Esophagus muscularis mucosa (tissue), 4 donors: ENCODE results near the gene BCS1L. TPM values are rescaled to one million over a fixed set of nuclear protein-coding genes. Genes with fewer than 3 reads are reported as not detected.
"Not testable (repeated sequence)": the region's sequence is repeated elsewhere in the genome, so short reads cannot be mapped to it uniquely, and the experiment has no call there.

Source experiments
- DNase-seq: peaks from one replicate; pipeline ENCODE4 v3.0.0-alpha.2; 2017; ENCODE audit errors: extremely low spot score
- H3K27ac ChIP-seq, 4 donors: fragments of 200-600 bp; sonication (generic); replicated peaks in 1 of 4; 1 replicate in 3 of 4; 2 replicates in 1 of 4; pipeline ENCODE4 v1.5.1; 2016 to 2019; ENCODE audit warnings: mild to moderate bottlenecking in 1 of 4
- H3K27me3 ChIP-seq, 4 donors: fragments of 200-600 bp; sonication (generic); one replicate each; pipeline versions ENCODE4 v1.5.1 to v1.6.0; 2016 to 2019
- H3K36me3 ChIP-seq, 4 donors: fragments of 200-600 bp; sonication (generic); one replicate each; pipeline ENCODE4 v1.5.1; 2016 to 2019
- H3K4me1 ChIP-seq, 4 donors: fragments of 200-600 bp; sonication (generic); one replicate each; pipeline ENCODE4 v1.5.1; 2016 to 2019
- H3K4me3 ChIP-seq, 4 donors: fragments of 200-600 bp; sonication (generic); 1 replicate in 2 of 4; 2 replicates in 2 of 4; pipeline ENCODE4 v1.5.1; 2016 to 2019; ENCODE audit warnings: mild to moderate bottlenecking in 4 of 4, moderate library complexity in 1 of 4
- H3K9me3 ChIP-seq, 4 donors: fragments of 200-600 bp; sonication (generic); 1 replicate in 3 of 4; 2 replicates in 1 of 4; pipeline ENCODE4 v1.5.1; 2016 to 2019
- CTCF ChIP-seq, 3 experiments: fragments of 200-600 bp in 2 of 3; fragments of 450-650 bp in 1 of 3; sonication (generic) in 2 of 3; IDR thresholded peaks; one replicate each; pipeline ENCODE4 v1.5.1; 2017 to 2019; ENCODE audit warnings: antibody characterized with exemption in 3 of 3, mild to moderate bottlenecking in 2 of 3, moderate library complexity in 1 of 3
- EP300 ChIP-seq: sonication (generic); formaldehyde crosslinking; IDR thresholded peaks from one replicate; pipeline ENCODE4 v1.6.1; 2017; ENCODE audit warnings: antibody characterized with exemption
- POLR2A ChIP-seq: fragments of 450-650 bp; IDR thresholded peaks from one replicate; pipeline ENCODE4 v1.6.1; 2017; ENCODE audit warnings: antibody characterized with exemption, moderate library complexity, mild to moderate bottlenecking, low read depth
- POLR2AphosphoS5 ChIP-seq, 2 donors: sonication (generic); formaldehyde crosslinking; IDR thresholded peaks; one replicate each; pipeline ENCODE4 v1.6.1; 2017; ENCODE audit warnings: antibody characterized with exemption in 2 of 2
- WGBS: methylation state at CpG from one replicate; pipeline ENCODE4 v1.1.5; 2018; 5-methylcytosine and 5-hydroxymethylcytosine counted together
- intact Hi-C: fragments of 100-400 bp; cut with DNase I; formaldehyde crosslinking; loops from one replicate; pipeline ENCODE4 v1.15.1; 2023
- total RNA-seq, 4 donors: library from RNA; depleted of rRNA; stranded (reverse); fragments of >200 nt; gene quantifications; one replicate each; pipeline versions ENCODE4 v1.1.0 to v1.2.1, GENCODE V29; 2016

Gene BCS1L
- total RNA-seq, 4 donors from 2014 or later = 21.3 to 27.3 (median 25.6) TPM

DNA sequence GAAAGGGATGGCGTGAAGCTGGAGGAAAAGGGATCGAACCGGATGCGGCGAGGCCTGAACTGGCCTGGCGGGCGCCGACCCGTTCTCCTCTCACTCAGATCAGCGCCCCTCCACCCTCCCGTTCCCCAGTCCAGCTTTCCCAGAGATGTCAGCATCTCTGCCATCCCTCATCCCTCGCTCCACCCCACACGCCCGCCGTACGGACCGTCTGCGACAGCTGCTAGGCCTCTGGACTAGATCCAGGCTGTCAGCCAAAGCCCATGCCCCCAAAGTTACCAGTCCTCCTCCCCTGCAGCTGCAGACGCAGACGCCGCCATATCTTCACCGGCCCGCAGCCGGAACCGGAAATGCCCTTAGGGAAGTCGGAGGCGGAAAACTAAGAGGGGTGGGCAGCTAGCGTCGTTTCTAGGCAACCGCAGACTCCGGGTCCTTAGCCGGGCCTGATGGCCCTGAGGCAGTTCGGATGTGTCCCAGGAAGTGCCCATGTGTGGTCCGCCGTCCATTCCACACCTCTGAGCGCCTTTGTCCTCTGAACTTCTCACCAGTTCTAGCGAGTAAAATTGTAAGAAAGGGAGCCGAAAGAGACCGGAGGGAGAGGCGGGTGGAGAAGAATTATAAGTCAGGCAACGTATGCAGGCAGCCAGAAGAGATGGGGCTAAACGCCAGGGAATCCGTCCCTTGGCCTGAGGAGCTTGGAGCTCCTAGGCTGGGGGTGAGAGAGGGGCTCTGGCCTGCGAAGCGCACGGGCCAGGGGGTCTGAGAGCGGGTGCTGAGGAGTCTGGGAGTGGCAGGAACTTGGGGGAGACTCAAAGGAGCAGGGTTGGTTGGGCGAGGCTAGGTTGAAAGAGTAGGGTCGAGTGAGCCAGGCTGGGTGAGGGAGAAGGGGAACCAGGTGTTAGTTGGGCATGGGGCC is 12.4 kb downstream of the BCS1L start, which contains the start of the genes RNF25 and STK36:
Gene RNF25, minus strand, starts transcription at position 349 of the 913 bp plus-strand sequence. Its CDS starts 32 bp downstream, at position 317.
Gene STK36, plus strand, starts transcription at position 433 of the 913 bp plus-strand sequence. CDS start 744 bp downstream, outside the sequence.
- H3K27me3 ChIP-seq = no peaks in the 10 kb centered on the region
- H3K27ac ChIP-seq = peak within 1 kb of the TSS; percentile 77 to 85 (median 80)
- no peaks in the 10 kb centered on the region for H3K9me3 ChIP-seq
- peak; percentile 96 for DNase-seq
- intact Hi-C loops = no loop called here
- WGBS = under 1% methylated on average over 43 of the region's 49 CpGs
- peaks cover 13 to 43% (median 31%) of the 10 kb centered on the region in 4 donors for H3K36me3 ChIP-seq
- peak within 1 kb of the TSS; percentile 62 to 93 (median 78) for H3K4me3 ChIP-seq
- peaks cover 16 to 22% (median 20%) of the 10 kb centered on the region in 4 donors for H3K4me1 ChIP-seq
- TF ChIP-seq POLR2AphosphoS5 (IDR thresholded peaks at IDR 0.05) (peak; percentile 85 to 94), EP300 (no peak), POLR2A (peak; percentile 37)

- DNase-seq = no peak
- Histone ChIP-seq H3K9me3 (no peaks in the 10 kb centered on the region), H3K27me3 (no peaks in the 10 kb centered on the region), H3K4me1 (no peaks in the 10 kb centered on the region), H3K4me3 (no peak overlapping the region), H3K27ac (no peak overlapping the region), H3K36me3 (peaks cover 16 to 75% (median 41%) of the 10 kb centered on the region in 4 donors)
- 70% methylated on average over 4 of the region's 4 CpGs for WGBS
- TF ChIP-seq POLR2AphosphoS5 (IDR thresholded peaks at IDR 0.05) (no peak), POLR2A (no peak), EP300 (no peak), CTCF (IDR thresholded peaks at IDR 0.05) (no peak)
- intact Hi-C loops = no loop called here
Observed at GRCh38 chr2:218679119-218679518, 19.6 kb downstream of the BCS1L start.

DNA sequence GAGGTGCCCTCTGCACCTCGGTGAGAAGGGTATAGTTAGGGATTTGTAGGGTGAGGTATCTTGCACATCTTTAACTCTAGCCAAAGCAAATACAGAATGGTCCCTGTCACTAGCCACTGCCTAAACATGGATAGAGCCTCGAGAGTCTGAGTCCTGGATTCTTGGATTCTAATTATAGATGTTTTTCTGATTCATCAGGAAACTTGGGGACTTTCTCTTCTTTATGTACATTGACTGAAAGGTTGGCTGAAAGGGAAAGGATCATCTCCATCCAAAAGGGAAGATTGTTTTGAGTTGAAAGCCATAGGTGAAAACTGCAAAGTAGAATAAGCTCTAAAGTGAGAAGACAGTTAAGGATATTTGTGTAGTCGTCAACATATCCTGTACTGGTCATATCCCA is 20.6 kb downstream of the BCS1L start:
- 73% methylated on average over 3 of the region's 3 CpGs for WGBS
- TF ChIP-seq POLR2AphosphoS5 (IDR thresholded peaks at IDR 0.05) = no peak
- no peak for TF ChIP-seq CTCF (IDR thresholded peaks at IDR 0.05)
- no peak for TF ChIP-seq POLR2A
- no peak for TF ChIP-seq EP300
- no peaks in the 10 kb centered on the region for H3K9me3 ChIP-seq
- H3K4me1 ChIP-seq = no peaks in the 10 kb centered on the region
- no peak overlapping the region for H3K27ac ChIP-seq
- intact Hi-C loops = no loop called here
- H3K36me3 ChIP-seq = peaks cover 16 to 79% (median 44%) of the 10 kb centered on the region in 4 donors
- no peaks in the 10 kb centered on the region for H3K27me3 ChIP-seq
- DNase-seq = no peak
- no peak overlapping the region for H3K4me3 ChIP-seq

DNA sequence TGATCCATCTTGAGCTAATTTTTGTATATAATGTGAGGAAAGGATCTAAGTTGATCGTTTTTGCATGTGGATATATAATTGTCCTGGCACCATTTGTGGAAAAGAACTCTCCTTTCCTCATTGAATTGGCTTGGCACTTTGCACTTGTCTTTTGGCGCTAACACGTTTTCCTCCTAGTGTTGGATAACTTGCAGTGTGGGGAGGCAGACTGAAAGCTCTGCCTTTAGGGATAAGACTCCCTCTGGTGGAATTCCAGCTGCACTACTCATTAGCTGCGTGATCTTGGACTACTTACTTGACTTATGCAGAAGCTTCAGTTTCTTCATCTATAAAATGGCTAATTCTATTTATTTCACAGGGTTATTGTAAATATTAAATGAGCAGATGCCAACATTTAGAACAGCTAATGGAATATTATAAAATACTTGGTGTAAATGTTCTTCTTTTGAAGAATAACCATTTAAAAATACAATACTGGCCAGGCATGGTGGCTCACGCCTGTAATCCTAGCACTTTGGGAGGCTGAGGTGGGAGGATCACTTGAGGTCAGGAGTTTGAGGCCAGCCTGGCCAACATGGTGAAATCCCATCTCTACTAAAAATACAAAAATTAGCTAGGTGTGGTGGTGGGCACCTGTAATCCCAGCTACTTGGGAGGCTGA is 28.0 kb downstream of the BCS1L start:
- H3K27me3 ChIP-seq, H3K4me1 ChIP-seq, H3K27ac ChIP-seq, H3K4me3 ChIP-seq, DNase-seq, intact Hi-C loops, H3K9me3 ChIP-seq: not testable (repeated sequence)
- TF ChIP-seq CTCF (IDR thresholded peaks at IDR 0.05) (peak; percentile 72 to 90 (median 79)), POLR2AphosphoS5 (IDR thresholded peaks at IDR 0.05) (peak in 1 of 2 donors; percentile 57)
- WGBS = 22% methylated on average over 5 of the region's 5 CpGs
- peaks cover 3 to 52% (median 36%) of the 10 kb centered on the region in 4 donors for H3K36me3 ChIP-seq

DNA sequence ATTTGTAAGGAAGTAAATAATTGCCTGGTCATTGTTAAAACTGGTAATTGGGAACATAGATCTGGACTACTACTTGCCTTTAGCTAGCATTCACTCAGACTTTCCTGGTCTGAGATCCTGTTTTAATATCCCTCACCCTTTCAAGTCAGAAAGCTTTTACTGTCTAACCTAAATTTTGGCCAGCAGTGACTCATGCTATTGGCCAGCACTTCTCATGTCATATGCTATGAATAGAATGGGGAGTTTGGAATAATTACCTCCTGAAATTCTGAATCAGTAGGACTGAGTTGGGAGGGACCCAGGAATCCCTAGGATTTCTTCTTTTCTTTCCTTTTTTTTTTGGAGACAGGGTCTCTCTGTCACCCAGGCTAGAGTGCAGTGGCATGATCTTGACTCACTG is 31.8 kb downstream of the BCS1L start:
- Histone ChIP-seq H3K27me3 (no peaks in the 10 kb centered on the region), H3K27ac (no peak overlapping the region), H3K9me3 (no peaks in the 10 kb centered on the region), H3K36me3 (peaks cover 21 to 75% (median 54%) of the 10 kb centered on the region in 4 donors), H3K4me1 (no peaks in the 10 kb centered on the region), H3K4me3 (no peak overlapping the region)
- intact Hi-C loops = no loop called here
- DNase-seq = no peak
- TF ChIP-seq CTCF (IDR thresholded peaks at IDR 0.05) = no peak
- TF ChIP-seq EP300 = no peak
- no peak for TF ChIP-seq POLR2A
- no peak for TF ChIP-seq POLR2AphosphoS5 (IDR thresholded peaks at IDR 0.05)
